Hepatocyte (in vitro differentiated cells): ENCODE results near the gene WNT5B.

Experiments used
- CTCF ChIP-seq: fragments of 200-600 bp; sonication (generic); IDR thresholded peaks from 2 replicates; pipeline ENCODE4 v1.5.1; 2016; ENCODE audit warnings: antibody characterized with exemption, mild to moderate bottlenecking; ENCODE audit not compliant: poor library complexity
- EZH2 ChIP-seq: fragments of 200-600 bp; sonication (generic); IDR thresholded peaks from 2 replicates; pipeline ENCODE4 v1.6.1; 2016; ENCODE audit warnings: antibody characterized with exemption, mild to moderate bottlenecking, borderline replicate concordance
- EZH2phosphoT487 ChIP-seq: fragments of 200-600 bp; sonication (generic); IDR thresholded peaks from one replicate; pipeline ENCODE4 v1.6.1; 2018; ENCODE audit warnings: antibody characterized with exemption, mild to moderate bottlenecking, low read depth, moderate library complexity; ENCODE audit not compliant: unreplicated experiment, severe bottlenecking

GRCh38 chr12:1663440-1664132 lies 34.6 kb downstream of the WNT5B start:
- TF ChIP-seq CTCF: no peak
- TF ChIP-seq EZH2: no peak
- no peak for TF ChIP-seq EZH2phosphoT487
